Thyroid gland (tissue), 4 donors: ENCODE data around the gene CXorf49. TPM values are rescaled to one million over a fixed set of nuclear protein-coding genes. Genes with fewer than 3 reads are reported as not detected.
"Not testable (repeated sequence)": the region's sequence is repeated elsewhere in the genome, so short reads cannot be mapped to it uniquely, and the experiment has no call there.

Experiments
- DNase-seq, 2 donors: peaks; one replicate each; pipeline ENCODE4 v3.0.0-alpha.2; 2019
- H3K27ac ChIP-seq, 3 donors: fragments of 200-600 bp; sonication (generic); 1 replicate in 2 of 3; 2 replicates in 1 of 3; pipeline ENCODE4 v1.5.1; 2016 to 2019; ENCODE audit warnings: mild to moderate bottlenecking in 1 of 3, moderate library complexity in 1 of 3
- H3K27me3 ChIP-seq: fragments of 200-600 bp; sonication (generic); one replicate; pipeline ENCODE4 v1.5.1; 2019
- H3K36me3 ChIP-seq, 2 donors: fragments of 200-600 bp; sonication (generic); one replicate each; pipeline ENCODE4 v1.5.1; 2016 to 2019
- H3K4me1 ChIP-seq, 2 donors: fragments of 200-600 bp; sonication (generic); one replicate each; pipeline ENCODE4 v1.5.1; 2017 to 2019
- H3K4me3 ChIP-seq, 3 donors: fragments of 200-600 bp; sonication (generic); replicated peaks in 1 of 3; 1 replicate in 2 of 3; 2 replicates in 1 of 3; pipeline ENCODE4 v1.5.1; 2016; ENCODE audit warnings: mild to moderate bottlenecking in 1 of 3
- H3K9me3 ChIP-seq: fragments of 200-600 bp; sonication (generic); one replicate; pipeline ENCODE4 v1.5.1; 2017
- WGBS, 2 donors: methylation state at CpG; one replicate each; pipeline ENCODE4 v1.1.5; 2017; 5-methylcytosine and 5-hydroxymethylcytosine counted together
- intact Hi-C: fragments of 100-400 bp; cut with DNase I; formaldehyde crosslinking; loops from one replicate; pipeline ENCODE4 v1.15.1; 2023
- total RNA-seq, 4 donors: library from RNA; depleted of rRNA; stranded (reverse); fragments of >200 nt; gene quantifications; one replicate each; pipeline ENCODE4 v1.2.3, GENCODE V29; 2016

The CXorf49 gene
- not detected for total RNA-seq

DNA sequence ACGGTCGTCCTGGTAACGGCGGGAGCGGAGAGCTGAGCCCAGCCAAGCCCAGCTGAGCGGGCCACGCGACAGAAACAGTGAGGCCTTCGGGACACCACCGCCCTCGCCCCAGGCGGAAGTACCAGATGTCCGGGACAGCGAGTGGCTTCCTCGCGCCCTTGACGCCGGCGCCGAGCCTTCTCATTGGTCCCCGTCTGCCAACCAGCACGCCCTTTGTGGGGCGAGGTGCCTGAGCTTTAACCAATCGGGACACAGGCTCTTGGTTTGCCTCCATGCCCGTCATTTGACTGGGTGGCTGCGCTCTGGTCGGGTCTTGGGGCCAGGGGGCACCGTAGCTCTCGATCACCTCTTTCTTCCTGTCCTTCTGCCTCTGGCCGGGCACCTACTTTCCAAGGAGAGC lies at the start of gene CXorf49:
Gene CXorf49 (minus strand): TSS at position 101 of the 400 bp plus-strand sequence. CDS start 134 bp downstream, outside the sequence.
- H3K4me1 ChIP-seq, DNase-seq, H3K27ac ChIP-seq, H3K27me3 ChIP-seq, H3K9me3 ChIP-seq, H3K4me3 ChIP-seq, H3K36me3 ChIP-seq, intact Hi-C loops: not testable (repeated sequence)
- WGBS, 2 donors, result no CpG with 5 or more reads among the region's 30 CpGs

- H3K27me3 ChIP-seq, intact Hi-C loops, H3K36me3 ChIP-seq, DNase-seq, H3K4me3 ChIP-seq, H3K27ac ChIP-seq, H3K9me3 ChIP-seq, H3K4me1 ChIP-seq: not testable (repeated sequence)
- WGBS, 2 donors, result no CpG with 5 or more reads among the region's 14 CpGs
Measured at GRCh38 chrX:71767134-71767533, 49.0 kb upstream of the CXorf49 start.

GRCh38 chrX:71765613-71766012 lies 47.5 kb upstream of the CXorf49 start:
- intact Hi-C loops, H3K4me3 ChIP-seq, DNase-seq, H3K4me1 ChIP-seq, H3K27me3 ChIP-seq, H3K36me3 ChIP-seq, H3K27ac ChIP-seq, H3K9me3 ChIP-seq: not testable (repeated sequence)
- WGBS, 2 donors, result no CpG with 5 or more reads among the region's 8 CpGs

GRCh38 chrX:71764832-71765231 lies 46.7 kb upstream of the CXorf49 start:
- H3K9me3 ChIP-seq, H3K36me3 ChIP-seq, H3K4me3 ChIP-seq, intact Hi-C loops, H3K27me3 ChIP-seq, H3K27ac ChIP-seq, H3K4me1 ChIP-seq, DNase-seq: not testable (repeated sequence)
- WGBS, 2 donors, result no CpG with 5 or more reads among the region's 11 CpGs

DNA sequence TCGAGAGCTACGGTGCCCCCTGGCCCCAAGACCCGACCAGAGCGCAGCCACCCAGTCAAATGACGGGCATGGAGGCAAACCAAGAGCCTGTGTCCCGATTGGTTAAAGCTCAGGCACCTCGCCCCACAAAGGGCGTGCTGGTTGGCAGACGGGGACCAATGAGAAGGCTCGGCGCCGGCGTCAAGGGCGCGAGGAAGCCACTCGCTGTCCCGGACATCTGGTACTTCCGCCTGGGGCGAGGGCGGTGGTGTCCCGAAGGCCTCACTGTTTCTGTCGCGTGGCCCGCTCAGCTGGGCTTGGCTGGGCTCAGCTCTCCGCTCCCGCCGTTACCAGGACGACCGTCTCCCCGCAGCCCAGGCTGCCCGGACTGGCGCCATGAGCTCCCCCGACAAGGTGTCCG lies 45.0 kb upstream of the CXorf49 start, which contains the start of gene CXorf49B:
Gene CXorf49B (plus strand): TSS at position 301 of the 400 bp plus-strand sequence. CDS start 75 bp downstream, at position 376.
- H3K9me3 ChIP-seq, H3K27ac ChIP-seq, H3K4me3 ChIP-seq, H3K36me3 ChIP-seq, H3K4me1 ChIP-seq, H3K27me3 ChIP-seq, DNase-seq, intact Hi-C loops: not testable (repeated sequence)
- no CpG with 5 or more reads among the region's 34 CpGs for WGBS, 2 donors

DNA sequence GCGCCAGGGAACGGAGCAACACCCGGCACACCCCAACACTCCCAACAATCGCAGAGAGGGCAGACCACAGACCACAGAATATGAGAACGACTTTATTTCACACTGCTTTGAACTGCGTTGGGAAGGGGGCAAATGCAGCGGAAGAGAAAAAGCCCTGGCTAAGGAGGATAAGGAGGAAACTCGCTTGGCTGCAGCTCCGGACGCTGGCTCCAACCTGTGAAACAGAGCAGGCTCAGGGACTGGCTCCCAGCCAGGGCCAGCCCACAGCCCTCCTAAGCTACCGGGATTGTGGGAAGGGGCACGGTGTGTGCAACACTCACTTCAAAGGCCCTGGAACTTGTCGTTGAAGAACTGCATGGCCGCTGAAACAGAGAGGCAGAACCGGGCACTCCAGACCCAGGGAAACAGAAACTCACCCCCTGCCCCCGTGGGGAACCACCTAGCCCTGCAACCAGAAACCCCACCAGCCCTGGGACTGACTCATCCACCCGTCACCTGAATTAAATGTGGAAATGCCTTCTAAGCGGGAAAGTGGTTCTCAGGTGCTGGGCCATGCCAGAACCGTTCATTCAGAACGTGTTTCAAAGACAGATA lies 42.7 kb upstream of the CXorf49 start:
- H3K9me3 ChIP-seq, H3K36me3 ChIP-seq, DNase-seq, intact Hi-C loops, H3K27ac ChIP-seq, H3K4me3 ChIP-seq, H3K4me1 ChIP-seq, H3K27me3 ChIP-seq: not testable (repeated sequence)
- no CpG with 5 or more reads among the region's 20 CpGs for whole genome bisulfite sequencing, 2 donors

DNA sequence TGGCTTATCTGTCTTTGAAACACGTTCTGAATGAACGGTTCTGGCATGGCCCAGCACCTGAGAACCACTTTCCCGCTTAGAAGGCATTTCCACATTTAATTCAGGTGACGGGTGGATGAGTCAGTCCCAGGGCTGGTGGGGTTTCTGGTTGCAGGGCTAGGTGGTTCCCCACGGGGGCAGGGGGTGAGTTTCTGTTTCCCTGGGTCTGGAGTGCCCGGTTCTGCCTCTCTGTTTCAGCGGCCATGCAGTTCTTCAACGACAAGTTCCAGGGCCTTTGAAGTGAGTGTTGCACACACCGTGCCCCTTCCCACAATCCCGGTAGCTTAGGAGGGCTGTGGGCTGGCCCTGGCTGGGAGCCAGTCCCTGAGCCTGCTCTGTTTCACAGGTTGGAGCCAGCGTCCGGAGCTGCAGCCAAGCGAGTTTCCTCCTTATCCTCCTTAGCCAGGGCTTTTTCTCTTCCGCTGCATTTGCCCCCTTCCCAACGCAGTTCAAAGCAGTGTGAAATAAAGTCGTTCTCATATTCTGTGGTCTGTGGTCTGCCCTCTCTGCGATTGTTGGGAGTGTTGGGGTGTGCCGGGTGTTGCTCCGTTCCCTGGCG lies 2.3 kb upstream of the CXorf49 start:
- DNase-seq, H3K27me3 ChIP-seq, H3K9me3 ChIP-seq, H3K27ac ChIP-seq, H3K36me3 ChIP-seq, H3K4me3 ChIP-seq, intact Hi-C loops, H3K4me1 ChIP-seq: not testable (repeated sequence)
- WGBS, 2 donors, result no CpG with 5 or more reads among the region's 20 CpGs

- H3K27ac ChIP-seq, result not testable (repeated sequence)
Measured at GRCh38 chrX:71719195-71719594, 1.1 kb upstream of the CXorf49 start.

GRCh38 chrX:71716323-71716722 lies 1.8 kb downstream of the CXorf49 start:
- DNase-seq, H3K36me3 ChIP-seq, H3K4me3 ChIP-seq, intact Hi-C loops, H3K9me3 ChIP-seq, H3K4me1 ChIP-seq, H3K27ac ChIP-seq, H3K27me3 ChIP-seq: not testable (repeated sequence)
- no CpG with 5 or more reads among the region's 12 CpGs for WGBS, 2 donors

More at GRCh38 chrX:71719195-71719594, 1.1 kb upstream of the CXorf49 start:
- H3K36me3 ChIP-seq, intact Hi-C loops, DNase-seq, H3K4me3 ChIP-seq, H3K27me3 ChIP-seq, H3K4me1 ChIP-seq, H3K9me3 ChIP-seq: not testable (repeated sequence)
- WGBS, 2 donors, result no CpG with 5 or more reads among the region's 30 CpGs

DNA sequence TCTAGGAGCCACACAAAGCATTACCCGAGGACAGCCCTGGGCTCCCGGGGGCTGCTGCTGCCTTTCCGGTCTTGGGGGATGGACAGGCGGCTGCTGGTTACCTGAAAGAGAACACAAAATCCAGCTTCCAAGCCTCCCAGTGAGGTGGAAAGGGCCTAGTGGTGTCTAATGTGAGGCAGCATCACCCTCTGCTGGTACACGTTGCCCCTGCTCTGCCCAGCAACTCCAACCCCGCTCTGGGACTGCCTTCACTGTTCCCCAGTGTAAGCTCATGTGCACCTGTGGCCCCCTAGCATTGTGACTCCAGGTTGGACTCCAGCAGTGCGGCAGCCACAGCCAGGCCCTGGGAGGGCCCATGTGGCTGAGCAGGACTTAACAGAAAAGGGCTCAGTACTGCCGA lies 2.5 kb downstream of the CXorf49 start:
- H3K27me3 ChIP-seq, intact Hi-C loops, H3K36me3 ChIP-seq, DNase-seq, H3K4me3 ChIP-seq, H3K9me3 ChIP-seq, H3K27ac ChIP-seq, H3K4me1 ChIP-seq: not testable (repeated sequence)
- no CpG with 5 or more reads among the region's 8 CpGs for WGBS, 2 donors

GRCh38 chrX:71714064-71714463 lies 4.0 kb downstream of the CXorf49 start:
- H3K4me1 ChIP-seq, H3K4me3 ChIP-seq, H3K27me3 ChIP-seq, H3K36me3 ChIP-seq, H3K27ac ChIP-seq, DNase-seq, intact Hi-C loops, H3K9me3 ChIP-seq: not testable (repeated sequence)
- no CpG with 5 or more reads among the region's 14 CpGs for WGBS, 2 donors

GRCh38 chrX:71702853-71703252 lies 15.2 kb downstream of the CXorf49 start:
- no CpG with 5 or more reads among the region's 12 CpGs for WGBS, 2 donors
- H3K4me3 ChIP-seq, H3K27ac ChIP-seq, DNase-seq, H3K4me1 ChIP-seq, H3K9me3 ChIP-seq, intact Hi-C loops, H3K27me3 ChIP-seq, H3K36me3 ChIP-seq: not testable (repeated sequence)

DNA sequence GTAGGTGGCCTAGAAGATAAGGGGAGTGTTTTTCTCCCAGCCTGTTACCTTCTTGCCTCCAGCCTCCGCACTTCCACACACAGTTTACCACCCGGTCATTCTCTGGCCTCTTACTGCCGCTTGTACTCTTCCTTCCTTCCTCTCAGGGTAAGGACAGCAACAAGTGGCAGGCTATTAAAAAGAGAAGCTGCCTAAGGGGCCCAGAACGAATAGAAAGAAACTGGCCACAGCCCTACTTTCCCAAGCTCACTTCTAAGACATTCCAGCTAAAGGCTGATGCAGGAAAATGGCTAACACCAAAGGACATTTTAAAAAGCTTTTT lies 19.1 kb downstream of the CXorf49 start:
- H3K36me3 ChIP-seq, H3K4me1 ChIP-seq, H3K27me3 ChIP-seq, H3K9me3 ChIP-seq, intact Hi-C loops, H3K27ac ChIP-seq, H3K4me3 ChIP-seq, DNase-seq: not testable (repeated sequence)
- no CpG with 5 or more reads among the region's 4 CpGs for WGBS, 2 donors
